Embryonic facial prominence (tissue), 1 donor: ENCODE data around the gene KCNA3.
"Not testable (repeated sequence)": the region's sequence is repeated elsewhere in the genome, so short reads cannot be mapped to it uniquely, and the experiment has no call there.

Experiments used
- DNase-seq: peaks from one replicate; pipeline ENCODE4 v3.0.0-alpha.2; 2016; ENCODE audit errors: extremely low spot score

Gene KCNA3

DNA sequence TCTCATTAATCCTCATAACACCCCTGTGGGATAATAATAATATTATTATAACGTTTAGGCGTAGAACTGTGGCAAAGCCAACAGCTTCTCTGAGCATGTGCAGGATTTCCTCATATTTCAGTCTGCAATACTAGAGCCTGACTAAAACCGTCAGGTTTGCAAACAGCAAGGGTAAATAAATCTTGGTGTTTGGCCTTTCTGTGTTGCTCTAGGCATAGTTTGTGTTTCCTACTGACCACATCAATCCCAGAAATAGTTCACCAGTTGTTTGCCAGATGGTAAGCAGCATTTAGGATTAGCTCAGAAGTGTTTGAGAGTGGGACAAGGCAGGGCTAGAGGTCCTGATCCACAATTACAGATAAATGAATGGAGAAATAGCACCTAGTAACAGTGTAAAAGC, 2.8 kb upstream of the KCNA3 start:
- DNase-seq = no peak

- no peak for DNase-seq
Observed at GRCh38 chr1:110676970-110677369, 2.2 kb upstream of the KCNA3 start.

DNA sequence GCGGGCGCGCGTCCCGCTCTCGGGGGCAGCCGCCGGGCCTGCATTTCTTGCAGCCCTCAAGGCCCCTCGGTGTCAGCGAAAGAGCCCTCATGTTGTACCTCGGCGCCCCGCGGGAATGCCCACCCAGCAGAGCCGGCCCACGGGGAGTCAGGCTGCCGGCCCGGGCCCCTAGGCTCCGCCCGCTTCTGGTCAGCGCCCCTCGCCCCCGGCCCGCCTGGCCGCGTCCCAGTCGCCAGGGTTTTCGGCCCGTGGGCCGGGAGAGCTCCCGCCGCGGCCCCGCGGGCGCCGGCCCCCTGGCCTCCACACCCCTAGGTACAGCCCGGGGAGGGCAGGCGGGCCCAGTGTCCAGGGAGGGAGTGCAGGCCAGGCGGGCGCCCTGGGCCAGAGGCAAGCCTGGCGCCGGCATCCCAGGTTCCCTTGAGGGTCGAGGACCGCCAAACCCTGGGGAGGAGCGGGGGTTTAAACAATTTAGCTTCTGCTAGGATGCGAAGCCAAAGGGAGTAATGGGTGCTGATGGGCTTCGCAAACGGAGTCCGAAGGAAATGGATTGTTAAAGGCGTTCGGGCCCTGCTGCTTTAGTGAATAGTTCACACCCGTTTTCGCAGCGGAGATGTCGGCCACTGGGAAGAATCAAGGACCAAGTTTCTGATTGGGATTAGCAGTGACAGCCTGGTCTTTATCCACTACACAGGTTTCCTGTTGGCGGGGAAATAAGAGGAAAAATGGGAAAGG, 486 bp upstream of the KCNA3 start:
- no peak for DNase-seq

GRCh38 chr1:110673805-110674336, 869 bp downstream of the KCNA3 start:
- no peak for DNase-seq

- no peak for DNase-seq
Observed at GRCh38 chr1:110673197-110673701, 1.5 kb downstream of the KCNA3 start.

GRCh38 chr1:110672753-110673108, 2.0 kb downstream of the KCNA3 start:
- DNase-seq = no peak

DNA sequence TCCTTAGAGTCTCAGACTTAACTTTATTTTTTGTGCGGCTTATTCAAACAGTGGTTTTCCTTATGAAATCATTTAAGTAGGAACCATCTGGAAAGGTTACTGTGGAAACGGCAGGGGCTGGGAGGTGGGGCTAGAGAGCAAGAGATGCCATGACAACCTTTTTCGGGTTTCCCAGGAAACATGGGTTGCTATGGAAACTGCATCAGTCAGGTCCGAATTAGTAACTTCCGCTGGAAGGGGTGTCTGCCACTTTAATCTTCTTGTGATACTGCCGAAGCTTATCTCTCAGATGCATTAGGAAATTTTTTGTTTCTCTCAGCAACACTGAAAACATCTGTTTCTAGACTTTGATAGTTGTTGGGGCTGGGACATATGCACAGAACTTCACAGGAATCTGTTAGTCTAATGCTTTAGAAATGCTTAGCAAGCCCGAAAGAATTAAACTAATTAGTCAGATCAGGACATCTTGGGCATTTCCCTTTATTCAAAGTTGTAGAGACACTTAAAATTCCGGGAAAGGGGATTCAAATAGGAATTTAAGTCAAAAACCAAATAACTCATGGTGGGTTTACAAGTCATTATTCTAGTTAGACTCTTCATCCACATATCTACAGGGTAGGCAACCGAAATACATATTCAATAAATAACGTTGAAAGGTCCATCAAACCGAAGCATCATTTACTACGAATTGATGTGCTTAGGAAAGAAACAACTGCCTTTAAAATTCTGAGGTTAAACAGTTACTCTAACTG, 2.6 kb downstream of the KCNA3 start:
- no peak for DNase-seq

- DNase-seq = no peak
Observed at GRCh38 chr1:110671361-110671760, 3.4 kb downstream of the KCNA3 start.

GRCh38 chr1:110668549-110668948, 6.2 kb downstream of the KCNA3 start:
- DNase-seq = no peak

DNA sequence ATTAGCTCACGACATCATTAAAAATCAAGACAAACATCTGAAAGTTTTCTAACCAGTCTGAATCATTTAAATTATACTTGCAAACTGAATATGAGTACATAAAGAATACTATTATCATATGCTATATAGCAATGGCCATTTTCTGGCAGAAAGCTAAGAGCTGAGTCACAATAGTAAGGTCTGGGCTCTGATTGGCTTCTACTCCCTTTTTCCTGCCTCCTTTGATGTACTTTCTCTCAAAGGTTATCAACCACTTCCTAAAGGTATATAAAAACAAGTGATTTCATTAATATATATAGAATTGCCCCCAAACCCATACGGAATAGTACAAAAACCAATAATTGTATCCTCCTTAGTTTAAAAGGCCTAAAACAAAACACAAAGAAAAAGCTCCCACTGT, 7.0 kb downstream of the KCNA3 start:
- no peak for DNase-seq

- DNase-seq = no peak
Observed at GRCh38 chr1:110663241-110663640, 11.5 kb downstream of the KCNA3 start.

GRCh38 chr1:110659559-110659958, 15.2 kb downstream of the KCNA3 start:
- not testable (repeated sequence) for DNase-seq

DNA sequence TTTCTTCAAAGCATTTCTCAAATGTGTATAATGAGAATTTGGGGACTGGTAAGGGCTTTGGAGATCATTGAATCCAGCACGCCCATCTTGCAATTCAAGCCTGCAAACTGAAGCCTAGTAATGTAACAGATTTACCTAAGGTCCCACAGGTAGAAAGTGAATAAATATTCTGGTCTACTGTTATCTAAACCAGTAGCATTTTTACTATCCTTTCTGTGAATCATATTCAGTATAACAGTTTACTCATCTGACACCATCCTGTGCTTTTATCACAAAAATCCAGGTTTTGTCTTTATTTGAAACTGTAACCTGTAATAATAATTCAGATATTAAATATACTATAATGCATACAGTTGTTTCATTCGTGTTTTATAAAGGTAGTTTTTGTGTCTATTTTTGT, 17.4 kb downstream of the KCNA3 start:
- no peak for DNase-seq

DNA sequence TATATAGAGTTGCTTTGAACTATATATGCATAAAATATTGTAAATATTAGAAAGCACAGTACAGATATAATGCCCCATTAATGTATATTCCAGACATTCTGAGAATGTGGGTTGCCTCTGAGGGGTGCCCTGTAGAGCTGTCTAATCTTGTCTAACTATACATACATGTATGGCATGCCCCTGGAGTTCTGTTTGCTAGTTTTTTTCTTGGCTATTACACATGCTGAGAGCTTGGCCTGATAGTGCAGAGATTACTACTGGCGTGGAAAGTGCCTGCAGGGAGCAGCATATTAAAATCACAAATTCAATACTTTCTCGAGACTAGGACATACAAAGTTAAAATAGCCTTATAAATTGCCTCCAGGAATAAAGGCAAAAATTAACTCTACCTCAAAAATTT, 24.1 kb downstream of the KCNA3 start:
- no peak for DNase-seq

DNA sequence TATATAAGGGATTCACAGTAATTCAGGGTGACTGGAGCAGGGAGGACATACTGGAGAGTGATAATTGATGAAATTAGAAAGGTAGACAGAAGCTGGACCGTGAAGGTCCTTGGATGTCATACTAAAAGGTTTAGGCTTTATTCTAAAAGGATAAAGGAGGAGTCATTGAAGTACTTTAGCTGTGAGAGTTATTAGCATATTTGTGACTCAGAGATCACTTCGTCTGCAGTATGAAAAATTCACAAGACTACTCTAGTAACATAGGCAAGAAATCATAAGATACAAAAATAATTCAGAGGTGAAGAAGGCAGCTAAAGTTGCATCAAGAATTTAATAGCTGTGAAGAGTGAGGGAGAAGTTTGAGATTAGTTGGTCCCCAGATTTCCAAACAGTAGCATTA, 26.3 kb downstream of the KCNA3 start:
- DNase-seq = no peak

DNA sequence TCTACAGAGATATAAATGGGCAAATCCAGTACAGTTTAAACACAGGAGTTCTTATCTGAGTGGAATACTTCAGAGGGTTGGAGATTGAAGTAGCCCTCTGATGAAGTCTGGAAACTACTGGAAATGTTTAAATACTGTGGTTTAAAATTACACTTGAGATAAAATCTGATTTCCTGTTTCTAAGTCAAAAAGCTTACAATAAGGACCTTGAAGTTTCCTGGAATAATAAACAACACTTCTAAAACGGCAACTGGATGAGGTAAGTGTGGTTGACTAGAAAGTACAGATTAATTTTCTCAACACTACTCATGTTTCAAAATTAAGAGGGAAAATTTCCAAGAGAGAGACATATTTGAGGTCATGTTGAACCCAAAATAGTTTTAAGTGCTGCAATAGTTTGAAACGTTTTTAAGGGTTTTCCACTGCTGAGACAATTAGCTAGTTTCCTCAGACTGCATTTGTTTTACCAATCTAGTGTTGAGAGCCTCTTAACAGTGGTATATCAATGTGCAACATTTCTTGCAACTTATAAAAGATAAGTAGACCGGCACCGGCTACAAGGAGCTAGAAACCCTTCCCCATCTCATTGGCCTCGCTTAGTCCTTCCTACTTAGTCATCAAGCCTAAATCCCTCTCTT, 27.4 kb downstream of the KCNA3 start:
- no peak for DNase-seq

GRCh38 chr1:110645821-110646735, 28.7 kb downstream of the KCNA3 start:
- no peak for DNase-seq

DNA sequence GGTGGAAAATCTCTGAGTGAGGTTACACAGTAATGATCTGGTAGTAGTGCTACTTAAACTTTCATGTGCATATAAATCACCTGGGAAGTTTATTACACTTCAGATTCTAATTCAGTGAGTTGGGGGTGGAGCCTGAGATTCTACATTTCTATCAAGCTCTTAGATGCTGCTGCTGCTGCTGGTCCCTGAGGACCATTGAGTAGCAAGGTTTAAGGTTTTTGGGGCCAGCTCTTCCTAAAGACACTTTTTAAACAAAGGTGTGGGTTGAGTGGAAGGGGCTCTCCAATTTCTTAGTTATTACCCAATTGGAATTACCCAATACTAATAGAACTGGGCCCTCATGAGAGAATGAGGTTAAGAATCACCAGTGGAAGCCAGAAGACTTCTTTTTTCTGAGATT, 29.5 kb downstream of the KCNA3 start:
- DNase-seq = no peak

DNA sequence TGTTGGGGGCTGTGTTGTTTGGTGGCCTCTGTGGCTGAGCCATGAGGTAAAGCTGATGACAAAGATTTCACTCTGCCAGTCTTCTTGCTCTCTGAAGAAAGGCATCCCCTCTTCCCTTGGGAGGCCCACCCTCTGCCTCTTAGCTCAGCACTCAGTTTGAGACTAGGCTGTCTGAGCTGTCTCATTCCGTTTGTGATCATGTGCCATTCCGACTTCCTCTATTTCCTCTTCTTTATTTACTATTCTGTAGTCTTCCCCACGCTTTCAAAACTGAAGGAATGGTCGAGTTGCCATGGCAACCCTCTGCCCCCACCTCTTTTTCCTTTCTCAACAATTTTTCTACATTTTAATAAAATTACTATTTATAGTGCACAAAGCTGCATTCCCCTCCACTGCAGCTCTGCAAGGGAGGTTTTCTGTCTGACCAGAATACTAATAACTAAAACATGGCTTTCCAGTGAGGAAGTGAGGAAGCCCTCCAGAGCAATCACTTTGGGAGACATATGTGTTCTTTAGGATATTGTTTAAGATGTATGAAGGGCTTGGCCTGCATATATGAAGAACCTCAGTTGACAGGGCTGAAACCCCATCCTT, 30.8 kb downstream of the KCNA3 start:
- no peak for DNase-seq

GRCh38 chr1:110639724-110640386, 34.9 kb downstream of the KCNA3 start:
- DNase-seq = no peak

DNA sequence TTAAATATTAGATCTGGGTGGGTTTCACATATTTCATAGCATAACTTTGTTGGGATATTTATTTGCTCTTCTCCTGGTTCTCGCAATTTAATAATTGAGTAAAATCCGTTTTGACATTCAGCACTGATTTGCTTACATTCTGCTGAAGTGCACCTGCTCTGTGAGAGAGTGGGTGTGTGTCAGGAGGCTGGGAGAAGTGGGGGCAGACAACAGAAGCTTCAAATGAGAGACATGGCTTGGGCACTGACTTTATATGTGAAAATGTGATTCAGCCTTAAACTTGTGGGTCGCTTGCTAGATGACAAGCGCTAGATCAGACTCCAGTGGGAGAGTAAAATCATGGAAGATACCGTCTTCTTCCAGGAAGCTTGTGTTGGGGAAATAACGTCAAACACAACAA, 36.2 kb downstream of the KCNA3 start:
- no peak for DNase-seq
